22Rv1 (cell line): Measurements from ENCODE around the gene DNM2.

Experiments used
- ZFX ChIP-seq: fragments of 450-650 bp; IDR thresholded peaks from 2 replicates; pipeline ENCODE4 v1.6.1; 2017; ENCODE audit warnings: antibody characterized with exemption, borderline replicate concordance
- TF ChIP-seq, protein P1 (sequence below): fragments of 450-650 bp; IDR thresholded peaks from 2 replicates; pipeline ENCODE4 v1.5.1; 2017; ENCODE audit warnings: mild to moderate bottlenecking

GRCh38 chr19:10846500-10847202 lies 128.8 kb downstream of the DNM2 start:
- TF ChIP-seq, protein P1, sequence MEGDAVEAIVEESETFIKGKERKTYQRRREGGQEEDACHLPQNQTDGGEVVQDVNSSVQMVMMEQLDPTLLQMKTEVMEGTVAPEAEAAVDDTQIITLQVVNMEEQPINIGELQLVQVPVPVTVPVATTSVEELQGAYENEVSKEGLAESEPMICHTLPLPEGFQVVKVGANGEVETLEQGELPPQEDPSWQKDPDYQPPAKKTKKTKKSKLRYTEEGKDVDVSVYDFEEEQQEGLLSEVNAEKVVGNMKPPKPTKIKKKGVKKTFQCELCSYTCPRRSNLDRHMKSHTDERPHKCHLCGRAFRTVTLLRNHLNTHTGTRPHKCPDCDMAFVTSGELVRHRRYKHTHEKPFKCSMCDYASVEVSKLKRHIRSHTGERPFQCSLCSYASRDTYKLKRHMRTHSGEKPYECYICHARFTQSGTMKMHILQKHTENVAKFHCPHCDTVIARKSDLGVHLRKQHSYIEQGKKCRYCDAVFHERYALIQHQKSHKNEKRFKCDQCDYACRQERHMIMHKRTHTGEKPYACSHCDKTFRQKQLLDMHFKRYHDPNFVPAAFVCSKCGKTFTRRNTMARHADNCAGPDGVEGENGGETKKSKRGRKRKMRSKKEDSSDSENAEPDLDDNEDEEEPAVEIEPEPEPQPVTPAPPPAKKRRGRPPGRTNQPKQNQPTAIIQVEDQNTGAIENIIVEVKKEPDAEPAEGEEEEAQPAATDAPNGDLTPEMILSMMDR = no peak
- TF ChIP-seq ZFX = no peak
